Measurements from ENCODE around the gene TET3.

The TET3 gene

GRCh38 chr2:73942664-73943063 lies 42.0 kb upstream of the TET3 start:
- Histone ChIP-seq H3K9ac (ENCODE audit: insufficient read length, low read depth) (no peak overlapping the region), H3K4me3 (ENCODE audit: insufficient read length, low read depth) (no peak overlapping the region), H3K36me3 (ENCODE audit: insufficient read depth, insufficient read length, low read length) (peaks cover 45% of the 10 kb centered on the region), H3K4me1 (ENCODE audit: insufficient read depth, insufficient read length) (no peaks in the 10 kb centered on the region), H3K27me3 (ENCODE audit: insufficient read depth, insufficient read length) (no peaks in the 10 kb centered on the region), H3K9me3 (ENCODE audit: insufficient read depth, low read length) (no peaks in the 10 kb centered on the region)
- no peak for DNase-seq (ENCODE audit: low read depth, low spot score)
- TF ChIP-seq ZNF274 (IDR thresholded peaks at IDR 0.05; ENCODE audit: low read depth, low read length) (no peak), YY1 (IDR thresholded peaks at IDR 0.05; ENCODE audit: insufficient read depth, insufficient read length) (no peak)

- Histone ChIP-seq H3K9me3 (ENCODE audit: insufficient read depth, low read length) (no peaks in the 10 kb centered on the region), H3K36me3 (ENCODE audit: insufficient read depth, insufficient read length, low read length) (peaks cover 53% of the 10 kb centered on the region), H3K9ac (ENCODE audit: insufficient read length, low read depth) (no peak overlapping the region), H3K27me3 (ENCODE audit: insufficient read depth, insufficient read length) (no peaks in the 10 kb centered on the region), H3K4me3 (ENCODE audit: insufficient read length, low read depth) (no peak overlapping the region), H3K4me1 (ENCODE audit: insufficient read depth, insufficient read length) (no peaks in the 10 kb centered on the region)
- DNase-seq (ENCODE audit: low read depth, low spot score) = no peak
- TF ChIP-seq SUZ12 (IDR thresholded peaks at IDR 0.05; ENCODE audit: extremely low read depth, insufficient read depth, insufficient read length) (no peak), YY1 (IDR thresholded peaks at IDR 0.05; ENCODE audit: insufficient read depth, insufficient read length) (no peak), ZNF274 (IDR thresholded peaks at IDR 0.05; ENCODE audit: low read depth, low read length) (no peak)
Observed at GRCh38 chr2:73944714-73945113, 40.0 kb upstream of the TET3 start.

- no peaks in the 10 kb centered on the region for H3K9me3 ChIP-seq (ENCODE audit: insufficient read depth, low read length)
- peaks cover 62% of the 10 kb centered on the region for H3K36me3 ChIP-seq (ENCODE audit: insufficient read depth, insufficient read length, low read length)
- DNase-seq (ENCODE audit: low read depth, low spot score) = no peak
- no peak overlapping the region for H3K4me3 ChIP-seq (ENCODE audit: insufficient read length, low read depth)
- no peaks in the 10 kb centered on the region for H3K4me1 ChIP-seq (ENCODE audit: insufficient read depth, insufficient read length)
- no peaks in the 10 kb centered on the region for H3K27me3 ChIP-seq (ENCODE audit: insufficient read depth, insufficient read length)
- TF ChIP-seq SUZ12 (IDR thresholded peaks at IDR 0.05; ENCODE audit: extremely low read depth, insufficient read depth, insufficient read length) (no peak), ZNF274 (IDR thresholded peaks at IDR 0.05; ENCODE audit: low read depth, low read length) (no peak), YY1 (IDR thresholded peaks at IDR 0.05; ENCODE audit: insufficient read depth, insufficient read length) (no peak)
- no peak overlapping the region for H3K9ac ChIP-seq (ENCODE audit: insufficient read length, low read depth)
Observed at GRCh38 chr2:73946215-73946614, 38.5 kb upstream of the TET3 start.

DNA sequence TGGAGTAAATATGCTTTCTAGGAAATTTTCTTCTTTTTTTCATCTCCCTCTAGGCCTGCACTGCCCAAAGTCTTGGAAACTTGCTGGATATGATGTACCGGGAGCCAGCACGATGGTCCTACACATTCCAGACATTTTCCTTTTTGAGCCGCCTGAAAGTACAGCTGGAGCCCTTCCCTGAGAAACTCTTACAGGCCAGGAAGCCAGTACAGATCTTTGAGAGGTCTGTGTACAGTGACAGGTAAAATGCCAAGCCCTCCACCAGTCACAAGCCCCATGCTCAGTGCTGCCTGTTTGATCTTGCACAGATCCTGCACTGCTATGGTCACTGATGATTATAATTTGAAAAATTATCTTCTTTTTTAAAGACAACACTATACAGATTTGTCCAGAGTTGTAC lies 38.0 kb upstream of the TET3 start:
- H3K36me3 ChIP-seq (ENCODE audit: insufficient read depth, insufficient read length, low read length) = peaks cover 66% of the 10 kb centered on the region
- no peaks in the 10 kb centered on the region for H3K4me1 ChIP-seq (ENCODE audit: insufficient read depth, insufficient read length)
- DNase-seq (ENCODE audit: low read depth, low spot score) = no peak
- no peak overlapping the region for H3K4me3 ChIP-seq (ENCODE audit: insufficient read length, low read depth)
- H3K27me3 ChIP-seq (ENCODE audit: insufficient read depth, insufficient read length) = no peaks in the 10 kb centered on the region
- H3K9me3 ChIP-seq (ENCODE audit: insufficient read depth, low read length) = no peaks in the 10 kb centered on the region
- no peak overlapping the region for H3K9ac ChIP-seq (ENCODE audit: insufficient read length, low read depth)
- TF ChIP-seq ZNF274 (IDR thresholded peaks at IDR 0.05; ENCODE audit: low read depth, low read length) = no peak
- TF ChIP-seq YY1 (IDR thresholded peaks at IDR 0.05; ENCODE audit: insufficient read depth, insufficient read length) = no peak
- TF ChIP-seq SUZ12 (IDR thresholded peaks at IDR 0.05; ENCODE audit: extremely low read depth, insufficient read depth, insufficient read length) = no peak

GRCh38 chr2:73947412-73948018 lies 37.2 kb upstream of the TET3 start:
- H3K36me3 ChIP-seq (ENCODE audit: insufficient read depth, insufficient read length, low read length) = peaks cover 74% of the 10 kb centered on the region
- no peak overlapping the region for H3K4me3 ChIP-seq (ENCODE audit: insufficient read length, low read depth)
- TF ChIP-seq ZNF274 (IDR thresholded peaks at IDR 0.05; ENCODE audit: low read depth, low read length) = no peak
- TF ChIP-seq SUZ12 (IDR thresholded peaks at IDR 0.05; ENCODE audit: extremely low read depth, insufficient read depth, insufficient read length) = no peak
- no peak for TF ChIP-seq YY1 (IDR thresholded peaks at IDR 0.05; ENCODE audit: insufficient read depth, insufficient read length)
- no peaks in the 10 kb centered on the region for H3K27me3 ChIP-seq (ENCODE audit: insufficient read depth, insufficient read length)
- H3K4me1 ChIP-seq (ENCODE audit: insufficient read depth, insufficient read length) = no peaks in the 10 kb centered on the region
- no peak for DNase-seq (ENCODE audit: low read depth, low spot score)
- H3K9ac ChIP-seq (ENCODE audit: insufficient read length, low read depth) = no peak overlapping the region
- H3K9me3 ChIP-seq (ENCODE audit: insufficient read depth, low read length) = no peaks in the 10 kb centered on the region

- DNase-seq (ENCODE audit: low read depth, low spot score) = no peak
- Histone ChIP-seq H3K36me3 (ENCODE audit: insufficient read depth, insufficient read length, low read length) (peaks cover 77% of the 10 kb centered on the region), H3K4me3 (ENCODE audit: insufficient read length, low read depth) (no peak overlapping the region)
Observed at GRCh38 chr2:73949802-73950201, 34.9 kb upstream of the TET3 start.

DNA sequence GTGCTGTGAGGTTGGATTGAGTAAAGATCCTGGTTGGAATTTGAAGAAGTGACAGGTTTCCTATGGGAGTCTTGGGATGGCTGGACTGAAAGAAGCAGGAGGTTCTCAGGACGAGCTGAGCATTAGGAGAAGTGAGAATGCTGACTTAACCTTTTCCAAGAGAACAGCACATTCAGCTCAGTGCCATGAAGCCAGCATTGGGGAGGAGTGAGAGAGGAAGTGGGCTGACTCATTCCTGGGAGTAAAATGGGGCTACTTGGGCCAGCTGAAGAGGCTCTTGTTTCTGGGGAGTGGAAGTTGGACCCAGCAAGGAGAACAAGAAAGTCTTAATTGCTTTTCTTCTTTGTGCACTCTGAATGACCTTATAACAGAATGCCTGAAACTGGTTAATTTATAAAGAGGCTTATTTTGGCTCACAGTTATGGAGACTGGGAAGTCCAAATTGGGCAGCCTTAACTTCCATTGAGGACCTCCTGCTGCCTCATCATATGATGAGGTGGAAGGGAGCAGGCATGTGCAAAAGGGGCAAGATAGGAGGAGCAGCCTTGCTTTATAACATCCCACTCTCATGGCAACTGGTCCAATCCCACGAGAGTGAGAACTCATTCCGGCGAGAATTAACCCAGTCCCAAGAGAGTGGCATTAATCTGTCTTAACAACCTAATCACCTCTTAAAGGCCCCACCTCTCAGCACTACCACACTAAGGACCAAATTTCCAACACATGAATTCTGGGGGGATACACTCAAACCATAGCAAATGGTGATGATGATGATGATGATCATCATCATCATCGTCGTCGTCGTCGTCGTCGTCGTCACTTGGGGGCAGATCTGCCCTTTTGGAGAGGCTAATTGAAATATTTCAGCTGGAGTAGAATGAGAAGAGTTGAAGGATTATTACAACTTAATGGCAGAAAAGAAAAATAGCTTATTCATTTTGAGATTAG lies 31.9 kb upstream of the TET3 start:
- peaks cover 88% of the 10 kb centered on the region for H3K36me3 ChIP-seq (ENCODE audit: insufficient read depth, insufficient read length, low read length)

More at GRCh38 chr2:73949802-73950201, 34.9 kb upstream of the TET3 start:
- TF ChIP-seq YY1 (IDR thresholded peaks at IDR 0.05; ENCODE audit: insufficient read depth, insufficient read length) (no peak), SUZ12 (IDR thresholded peaks at IDR 0.05; ENCODE audit: extremely low read depth, insufficient read depth, insufficient read length) (no peak), ZNF274 (IDR thresholded peaks at IDR 0.05; ENCODE audit: low read depth, low read length) (no peak)
- no peak overlapping the region for H3K9ac ChIP-seq (ENCODE audit: insufficient read length, low read depth)
- H3K9me3 ChIP-seq (ENCODE audit: insufficient read depth, low read length) = no peaks in the 10 kb centered on the region
- no peaks in the 10 kb centered on the region for H3K27me3 ChIP-seq (ENCODE audit: insufficient read depth, insufficient read length)
- H3K4me1 ChIP-seq (ENCODE audit: insufficient read depth, insufficient read length) = no peaks in the 10 kb centered on the region

More for the DNA sequence above, 31.9 kb upstream of the TET3 start:
- no peak overlapping the region for H3K9ac ChIP-seq (ENCODE audit: insufficient read length, low read depth)
- H3K4me1 ChIP-seq (ENCODE audit: insufficient read depth, insufficient read length) = no peaks in the 10 kb centered on the region
- no peaks in the 10 kb centered on the region for H3K27me3 ChIP-seq (ENCODE audit: insufficient read depth, insufficient read length)
- DNase-seq (ENCODE audit: low read depth, low spot score) = no peak
- TF ChIP-seq SUZ12 (IDR thresholded peaks at IDR 0.05; ENCODE audit: extremely low read depth, insufficient read depth, insufficient read length) (no peak), YY1 (IDR thresholded peaks at IDR 0.05; ENCODE audit: insufficient read depth, insufficient read length) (no peak), ZNF274 (IDR thresholded peaks at IDR 0.05; ENCODE audit: low read depth, low read length) (no peak)
- H3K9me3 ChIP-seq (ENCODE audit: insufficient read depth, low read length) = no peaks in the 10 kb centered on the region
- no peak overlapping the region for H3K4me3 ChIP-seq (ENCODE audit: insufficient read length, low read depth)

Data from NT2/D1 (cell line).